K562 (cell line): ENCODE results near the gene ZNF821. TPM values are rescaled to one million over a fixed set of nuclear protein-coding genes. Genes with fewer than 3 reads are reported as not detected.

Source experiments
- ATF7 ChIP-seq: fragments of 450-650 bp; IDR thresholded peaks from 2 replicates; pipeline ENCODE4 v1.7.1; 2014; ENCODE audit warnings: mild to moderate bottlenecking, moderate library complexity
- BCOR ChIP-seq: fragments of 450-650 bp; IDR thresholded peaks from 2 replicates; pipeline ENCODE4 v1.6.1; 2016
- BRCA1 ChIP-seq, 2 experiments: fragments of 450-650 bp in 1 of 2; sonication (generic) in 1 of 2; formaldehyde crosslinking in 1 of 2; IDR thresholded peaks; 2 replicates each; pipeline versions ENCODE4 v1.5.0 to v1.6.1; 2017 to 2020; ENCODE audit warnings: mild to moderate bottlenecking in 1 of 2, missing genetic modification reagents in 1 of 2
- CBX3 ChIP-seq, 2 experiments: IDR thresholded peaks; 1 replicate in 1 of 2; 2 replicates in 1 of 2; pipeline ENCODE4 v1.6.1; 2012; ENCODE audit warnings: inconsistent platforms in 2 of 2, low read length in 2 of 2, borderline replicate concordance in 1 of 2, control low read depth in 1 of 2
- CREB3L1 ChIP-seq: fragments of 450-650 bp; IDR thresholded peaks from 2 replicates; pipeline ENCODE4 v1.6.1; 2014; ENCODE audit warnings: low read depth, mild to moderate bottlenecking, moderate library complexity, borderline replicate concordance
- EP400 ChIP-seq: fragments of 450-650 bp; IDR thresholded peaks from 2 replicates; pipeline ENCODE4 v1.6.1; 2017; ENCODE audit warnings: antibody characterized with exemption, mild to moderate bottlenecking, moderate library complexity
- FIP1L1 ChIP-seq: fragments of 200-400 bp; formaldehyde crosslinking; IDR thresholded peaks from 2 replicates; pipeline ENCODE4 v1.6.1; 2018; ENCODE audit warnings: mild to moderate bottlenecking, low read depth, low read length; ENCODE audit not compliant: poor library complexity, severe bottlenecking
- JUNB ChIP-seq: fragments of 450-650 bp; formaldehyde crosslinking; conservative IDR thresholded peaks from 2 replicates; pipeline ENCODE4 v1.4.0; 2020; ENCODE audit warnings: mild to moderate bottlenecking
- L3MBTL2 ChIP-seq: fragments of 450-650 bp; IDR thresholded peaks from 2 replicates; pipeline ENCODE4 v1.6.1; 2016; ENCODE audit warnings: mild to moderate bottlenecking, moderate library complexity
- LEF1 ChIP-seq: fragments of 450-650 bp; IDR thresholded peaks from 2 replicates; pipeline ENCODE4 v1.6.1; 2016; ENCODE audit warnings: mild to moderate bottlenecking
- MTA1 ChIP-seq: fragments of 450-650 bp; IDR thresholded peaks from 2 replicates; pipeline ENCODE4 v1.6.1; 2017; ENCODE audit warnings: borderline replicate concordance
- NBN ChIP-seq: fragments of 450-650 bp; IDR thresholded peaks from 2 replicates; pipeline ENCODE4 v1.6.1; 2016; ENCODE audit warnings: low read depth, mild to moderate bottlenecking
- NCOR1 ChIP-seq: fragments of 450-650 bp; IDR thresholded peaks from 2 replicates; pipeline ENCODE4 v1.6.1; 2016; ENCODE audit warnings: mild to moderate bottlenecking, moderate library complexity
- NR1H2 ChIP-seq: sonication (generic); formaldehyde crosslinking; IDR thresholded peaks from 2 replicates; pipeline ENCODE4 v1.4.0; 2020; ENCODE audit warnings: mild to moderate bottlenecking, missing genetic modification reagents
- OTX1 ChIP-seq: fragments of 450-650 bp; formaldehyde crosslinking; IDR thresholded peaks from 2 replicates; pipeline ENCODE4 v1.4.0; 2022; ENCODE audit warnings: mild to moderate bottlenecking
- PML ChIP-seq: IDR thresholded peaks from 2 replicates; pipeline ENCODE4 v1.6.1; 2012; ENCODE audit warnings: low read length, inconsistent platforms
- POLR2B ChIP-seq: fragments of 450-650 bp; IDR thresholded peaks from 2 replicates; pipeline ENCODE4 v1.6.1; 2018; ENCODE audit warnings: low read depth; ENCODE audit not compliant: partially characterized antibody
- SMAD2 ChIP-seq: fragments of 150-350 bp; IDR thresholded peaks from 2 replicates; pipeline ENCODE4 v1.6.1; 2014; ENCODE audit warnings: low read depth, mild to moderate bottlenecking, low read length
- SMARCB1 ChIP-seq: IDR thresholded peaks from 2 replicates; pipeline ENCODE4 v1.6.1; 2011; ENCODE audit warnings: improper control_type of control experiment, low read depth; ENCODE audit not compliant: insufficient read length
- SOX6 ChIP-seq: fragments of 450-650 bp; IDR thresholded peaks from 2 replicates; pipeline ENCODE4 v1.6.1; 2014; ENCODE audit warnings: mild to moderate bottlenecking
- TAF7 ChIP-seq: fragments of 450-650 bp; IDR thresholded peaks from 2 replicates; pipeline ENCODE4 v1.6.1; 2016; ENCODE audit warnings: missing genetic modification characterization, missing compliant biosample characterization
- ZBED1 ChIP-seq: IDR thresholded peaks from 2 replicates; pipeline ENCODE4 v1.6.1; 2014
- ZNF12 ChIP-seq: sonication (generic); formaldehyde crosslinking; IDR thresholded peaks from 2 replicates; pipeline ENCODE4 v1.4.0; 2020; ENCODE audit warnings: mild to moderate bottlenecking, missing genetic modification reagents
- ZNF121 ChIP-seq: sonication (generic); formaldehyde crosslinking; conservative IDR thresholded peaks from 2 replicates; pipeline ENCODE4 v1.8.0; 2022; ENCODE audit warnings: missing genetic modification reagents
- ZNF174 ChIP-seq: fragments of 250-450 bp; sonication (Bioruptor Pico); IDR thresholded peaks from 2 replicates; pipeline ENCODE4 v1.4.0; 2020; ENCODE audit warnings: mild to moderate bottlenecking
- ZNF23 ChIP-seq: fragments of 250-450 bp; sonication (Bioruptor Pico); IDR thresholded peaks from 2 replicates; pipeline ENCODE4 v1.4.0; 2020; ENCODE audit warnings: mild to moderate bottlenecking
- ZNF696 ChIP-seq: fragments of 250-450 bp; sonication (Bioruptor Pico); conservative IDR thresholded peaks from 2 replicates; pipeline ENCODE4 v1.4.0; 2020; ENCODE audit warnings: mild to moderate bottlenecking, moderate library complexity
- ZNF766 ChIP-seq: fragments of 200-800 bp; sonication (Bioruptor generic); conservative IDR thresholded peaks from 2 replicates; pipeline ENCODE4 v1.6.1; 2016; ENCODE audit warnings: missing genetic modification characterization, missing compliant biosample characterization
- ZNF77 ChIP-seq: fragments of 250-450 bp; sonication (Bioruptor Pico); IDR thresholded peaks from 2 replicates; pipeline ENCODE4 v1.5.0; 2020
- polyA plus RNA-seq, 8 experiments: library from polyadenylated mRNA; depleted of rRNA in 4 of 8; stranded (reverse) in 5 of 8; unstranded in 3 of 8; fragments of >200 nt; fragmentation: Nextera tagmentation in 2 of 8; fragmentation: Illumina TruSeq in 1 of 8; extraction: Ambion mirVana in 2 of 8; extraction: Trizol in 1 of 8; gene quantifications; 2 replicates each; pipeline versions ENCODE4 v1.2.1 to v1.2.3, GENCODE V29; 2011 to 2014; ENCODE audit warnings: inconsistent platforms in 1 of 8, missing spikeins in 1 of 8
- total RNA-seq, 7 experiments: library from RNA; depleted of rRNA in 6 of 7; stranded (reverse); fragments of >200 nt in 6 of 7; fragmentation: Illumina TruSeq in 2 of 7; extraction: Trizol in 2 of 7; gene quantifications; 2 replicates each; pipeline versions ENCODE4 v1.2.1 to v1.2.3, GENCODE V29; 2011 to 2021; ENCODE audit warnings: low replicate concordance in 1 of 7
- TF ChIP-seq, protein P1 (sequence below), 2 experiments: fragments of 200-800 bp in 1 of 2; sonication (Bioruptor generic) in 1 of 2; sonication (generic) in 1 of 2; formaldehyde crosslinking in 1 of 2; IDR thresholded peaks in 1 of 2; conservative IDR thresholded peaks in 1 of 2; 2 replicates each; pipeline versions ENCODE4 v1.5.0 to v1.6.1; 2016 to 2020; ENCODE audit warnings: missing compliant biosample characterization in 1 of 2, missing genetic modification characterization in 1 of 2, missing genetic modification reagents in 1 of 2

The ZNF821 gene
- total and polyA plus RNA-seq, 9 of the 15 experiments (the other 6 are each of a cell fraction or from before 2014, with no cell fraction given): 0.38 to 5.6 (median 3.6) TPM

DNA sequence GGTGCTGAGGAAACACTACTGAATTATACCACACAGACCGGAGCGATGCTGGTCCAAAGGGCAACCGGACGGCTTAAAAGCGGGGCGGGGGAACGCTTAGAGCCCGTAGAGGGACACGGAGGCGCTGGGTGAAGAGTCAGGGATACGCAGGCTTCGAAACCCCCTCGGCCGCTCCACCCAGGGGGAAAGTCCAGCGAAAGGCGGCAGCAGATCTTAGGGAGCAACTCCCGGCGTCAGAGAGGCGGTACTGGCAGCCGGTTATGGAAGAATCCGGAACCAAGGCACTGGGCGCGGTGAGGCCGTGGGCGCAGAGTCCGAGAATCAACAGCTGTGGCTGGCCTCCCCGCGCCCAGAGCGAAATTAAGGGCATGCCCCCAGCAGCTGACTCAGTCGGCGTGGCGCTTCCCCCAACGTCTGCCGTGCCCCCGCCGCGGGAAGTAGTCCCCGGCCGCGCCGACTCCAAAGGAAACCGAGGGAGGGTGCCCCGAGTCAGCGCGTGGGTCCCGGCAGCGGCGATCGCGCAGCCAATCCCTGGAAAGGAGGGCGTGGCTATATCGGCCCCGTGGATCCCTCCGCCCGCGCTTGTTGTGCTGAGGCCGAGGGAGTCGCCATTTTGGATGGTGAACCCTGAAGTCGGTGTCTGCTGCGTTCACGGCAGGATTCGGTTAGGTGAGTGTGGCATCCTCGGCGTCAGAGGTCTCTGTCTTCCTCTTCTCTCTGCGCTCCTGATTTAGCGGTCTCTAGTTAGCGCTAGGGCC is 11.1 kb upstream of the ZNF821 start, which contains the start of gene IST1 (continued):
- TF ChIP-seq PML: peak; percentile 74; the same call in 1 of the 2 replicates
- peak; percentile 86 for TF ChIP-seq POLR2B
- no peak for TF ChIP-seq ZNF77 (CRISPR knock-in tag)
- TF ChIP-seq ZNF174 (CRISPR knock-in tag): no peak
- no peak for TF ChIP-seq ZNF12 (CRISPR knock-in tag)
- TF ChIP-seq L3MBTL2: peak; percentile 92
- no peak for TF ChIP-seq ZNF696
- TF ChIP-seq NBN: peak; percentile 79; the same call in 1 of the 2 replicates
- TF ChIP-seq SMARCB1: no peak
- peak; percentile 87 for TF ChIP-seq CREB3L1
- no peak for TF ChIP-seq ZNF121 (CRISPR knock-in tag)
- peak; percentile 89 for TF ChIP-seq TAF7 (tag)
- TF ChIP-seq BRCA1 (IDR thresholded peaks at IDR 0.05): no peak
- 0 out of 2 replicates have a peak, but pooled peaks have one; percentile 16 for TF ChIP-seq BRCA1 (CRISPR knock-in tag; IDR thresholded peaks at IDR 0.05)
- peak; percentile 69 for TF ChIP-seq FIP1L1
- TF ChIP-seq MTA1: peak; percentile 78
- TF ChIP-seq NR1H2 (CRISPR knock-in tag): peak; percentile 38; the same call in 1 of the 2 replicates
- no peak for TF ChIP-seq ZBED1
- TF ChIP-seq ZNF23 (CRISPR knock-in tag): no peak
- TF ChIP-seq NCOR1: peak; percentile 64; the same call in 1 of the 2 replicates
- TF ChIP-seq OTX1: peak; percentile 65
- TF ChIP-seq SMAD2: no peak
- TF ChIP-seq LEF1: peak; percentile 77
- peak; percentile 51; the same call in 1 of the 2 replicates for TF ChIP-seq ZNF766
- TF ChIP-seq JUNB (CRISPR knock-in tag): no peak
- TF ChIP-seq, protein P1, sequence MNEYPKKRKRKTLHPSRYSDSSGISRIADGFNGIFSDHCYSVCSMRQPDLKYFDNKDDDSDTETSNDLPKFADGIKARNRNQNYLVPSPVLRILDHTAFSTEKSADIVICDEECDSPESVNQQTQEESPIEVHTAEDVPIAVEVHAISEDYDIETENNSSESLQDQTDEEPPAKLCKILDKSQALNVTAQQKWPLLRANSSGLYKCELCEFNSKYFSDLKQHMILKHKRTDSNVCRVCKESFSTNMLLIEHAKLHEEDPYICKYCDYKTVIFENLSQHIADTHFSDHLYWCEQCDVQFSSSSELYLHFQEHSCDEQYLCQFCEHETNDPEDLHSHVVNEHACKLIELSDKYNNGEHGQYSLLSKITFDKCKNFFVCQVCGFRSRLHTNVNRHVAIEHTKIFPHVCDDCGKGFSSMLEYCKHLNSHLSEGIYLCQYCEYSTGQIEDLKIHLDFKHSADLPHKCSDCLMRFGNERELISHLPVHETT (CRISPR knock-in tag; conservative IDR thresholded peaks at IDR 0.05 in 1 of 2, IDR thresholded peaks at IDR 0.05 in 1 of 2): no peak
- peak in 1 of 2 experiments; percentile 66; a peak in 1 of 3 replicates for TF ChIP-seq CBX3 (IDR thresholded peaks at IDR 0.05; ENCODE audit: borderline replicate concordance in 1 of 2, low read length in 2 of 2)
- TF ChIP-seq SOX6: peak; percentile 78
- TF ChIP-seq ATF7: peak; percentile 87; the same call in 1 of the 2 replicates
- peak; percentile 73; the same call in 1 of the 2 replicates for TF ChIP-seq BCOR
- TF ChIP-seq EP400: peak; percentile 96
